Smooth muscle cell (in vitro differentiated cells): ENCODE results near the gene C1QTNF8. TPM values are rescaled to one million over a fixed set of nuclear protein-coding genes. Genes with fewer than 3 reads are reported as not detected.

Source experiments
- DNase-seq: peaks from one replicate; lab custom pipeline; 2025; ENCODE audit not compliant: unreplicated experiment; lab: John Stamatoyannopoulos, UW
- H2AFZ ChIP-seq: fragments of 200-600 bp; sonication (generic); 2 replicates; pipeline ENCODE4 v1.6.0; 2016; ENCODE audit warnings: antibody characterized with exemption, low read depth, mild to moderate bottlenecking
- H3F3A ChIP-seq: fragments of 200-600 bp; sonication (generic); 2 replicates; pipeline ENCODE4 v1.6.0; 2017; ENCODE audit warnings: antibody characterized with exemption, low read depth
- H3K27ac ChIP-seq: fragments of 200-600 bp; sonication (generic); 2 replicates; pipeline ENCODE4 v1.5.1; 2016; ENCODE audit warnings: low read depth, mild to moderate bottlenecking
- H3K27me3 ChIP-seq: fragments of 200-600 bp; sonication (generic); 2 replicates; pipeline ENCODE4 v1.6.1; 2016; ENCODE audit warnings: low read depth, mild to moderate bottlenecking
- H3K36me3 ChIP-seq: fragments of 200-600 bp; sonication (generic); 2 replicates; pipeline ENCODE4 v1.5.1; 2016; ENCODE audit warnings: low read depth
- H3K4me1 ChIP-seq: fragments of 200-600 bp; sonication (generic); 2 replicates; pipeline ENCODE4 v1.5.1; 2016; ENCODE audit warnings: low read depth
- H3K4me2 ChIP-seq: fragments of 200-600 bp; sonication (generic); 2 replicates; pipeline ENCODE4 v1.6.0; 2016; ENCODE audit warnings: mild to moderate bottlenecking
- H3K4me3 ChIP-seq: fragments of 200-600 bp; sonication (generic); 2 replicates; pipeline ENCODE4 v1.5.1; 2016; ENCODE audit warnings: mild to moderate bottlenecking
- H3K79me2 ChIP-seq: fragments of 200-600 bp; sonication (generic); 2 replicates; pipeline ENCODE4 v1.6.0; 2016; ENCODE audit warnings: low read depth, mild to moderate bottlenecking
- H3K9ac ChIP-seq: fragments of 200-600 bp; sonication (generic); 2 replicates; pipeline ENCODE4 v1.6.0; 2016; ENCODE audit warnings: low read depth
- H3K9me3 ChIP-seq: fragments of 200-600 bp; sonication (generic); replicated peaks from 2 replicates; pipeline ENCODE4 v1.5.1; 2016; ENCODE audit warnings: low read depth
- H4K20me1 ChIP-seq: fragments of 200-600 bp; sonication (generic); 2 replicates; pipeline ENCODE4 v1.6.0; 2016; ENCODE audit warnings: low read depth
- CTCF ChIP-seq: fragments of 200-600 bp; sonication (generic); IDR thresholded peaks from 2 replicates; pipeline ENCODE4 v1.5.1; 2017; ENCODE audit warnings: borderline replicate concordance, mild to moderate bottlenecking, antibody characterized with exemption; ENCODE audit not compliant: insufficient read depth, poor library complexity, severe bottlenecking
- WGBS: methylation state at CpG from one replicate; pipeline ENCODE4 v1.1.7; 2016; ENCODE audit warnings: low lambda C conversion rate; 5-methylcytosine and 5-hydroxymethylcytosine counted together
- polyA plus RNA-seq: library from polyadenylated mRNA; unstranded; fragments of >200 nt; fragmentation: Nextera tagmentation; extraction: Ambion mirVana; gene quantifications from 2 replicates; pipeline ENCODE4 v1.2.1, GENCODE V29; 2016
- total RNA-seq: library from RNA; depleted of rRNA; stranded (reverse); fragments of >200 nt; gene quantifications from 2 replicates; pipeline ENCODE4 v1.2.3, GENCODE V29; 2014

The C1QTNF8 gene
- total and polyA plus RNA-seq, 2 experiments from 2014 or later, result not detected

GRCh38 chr16:1140582-1141162 is 44.6 kb upstream of the C1QTNF8 start:
- no peaks in the 10 kb centered on the region for H3K79me2 ChIP-seq
- H3K9me3 ChIP-seq, result no peaks in the 10 kb centered on the region
- H3K36me3 ChIP-seq, result no peaks in the 10 kb centered on the region
- peaks cover 7% of the 10 kb centered on the region for H3K4me1 ChIP-seq
- H3K9ac ChIP-seq, result no peak overlapping the region
- no peak overlapping the region for H3K4me3 ChIP-seq
- no peak overlapping the region for H2AFZ ChIP-seq
- no peak overlapping the region for H3K4me2 ChIP-seq
- DNase-seq, result no peak
- H3K27me3 ChIP-seq, result no peaks in the 10 kb centered on the region
- 96% methylated on average over 23 of the region's 23 CpGs for WGBS
- no peak for TF ChIP-seq CTCF
- H3K27ac ChIP-seq, result no peak overlapping the region
- H3F3A ChIP-seq, result no peaks in the 10 kb centered on the region
- no peaks in the 10 kb centered on the region for H4K20me1 ChIP-seq

DNA sequence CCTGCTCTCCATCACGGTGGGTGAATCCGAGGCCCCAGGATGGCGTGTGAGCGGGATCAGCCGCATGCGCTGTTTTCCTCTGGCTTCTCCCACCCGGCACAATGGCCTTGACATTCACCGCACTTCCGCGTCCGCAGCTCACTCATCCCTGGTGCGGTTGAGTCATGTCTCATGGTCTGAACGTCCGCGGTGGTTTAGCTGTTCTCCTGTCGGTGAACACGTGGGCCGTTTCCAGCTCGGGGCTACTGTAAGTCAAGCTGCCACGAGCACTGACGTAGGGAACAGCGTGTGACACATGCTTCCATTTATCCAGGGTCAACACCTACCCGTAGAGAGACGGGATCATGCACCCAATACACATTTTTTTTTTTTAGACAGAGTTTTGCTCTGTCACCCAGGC is 41.6 kb upstream of the C1QTNF8 start:
- TF ChIP-seq CTCF, result no peak
- H2AFZ ChIP-seq, result no peak overlapping the region
- H3K27ac ChIP-seq, result no peak overlapping the region
- H4K20me1 ChIP-seq, result no peaks in the 10 kb centered on the region
- no peaks in the 10 kb centered on the region for H3K27me3 ChIP-seq
- H3K9me3 ChIP-seq, result no peaks in the 10 kb centered on the region
- no peaks in the 10 kb centered on the region for H3F3A ChIP-seq
- H3K4me2 ChIP-seq, result no peak overlapping the region
- 90% methylated on average over 24 of the region's 24 CpGs for WGBS
- no peak overlapping the region for H3K9ac ChIP-seq
- DNase-seq, result no peak
- H3K4me3 ChIP-seq, result no peak overlapping the region
- no peaks in the 10 kb centered on the region for H3K36me3 ChIP-seq
- H3K4me1 ChIP-seq, result no peaks in the 10 kb centered on the region
- H3K79me2 ChIP-seq, result no peaks in the 10 kb centered on the region

DNA sequence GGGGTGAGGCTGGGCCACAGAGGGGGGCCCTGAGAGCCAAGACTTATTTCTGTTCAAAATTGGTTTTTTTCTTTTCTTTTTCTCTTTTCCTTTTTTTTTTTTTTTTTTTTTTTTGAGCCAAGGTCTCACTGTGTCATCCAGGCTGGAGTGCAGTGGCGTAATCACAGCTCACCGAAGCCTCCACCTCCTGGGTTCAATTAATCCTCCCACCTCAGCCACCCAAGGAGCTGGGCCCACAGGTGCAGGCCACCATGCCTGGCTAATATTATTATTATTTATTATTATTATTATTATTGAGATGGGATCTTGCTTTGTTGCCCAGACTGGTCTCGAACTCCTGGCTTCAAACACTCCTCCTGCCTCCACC is 39.4 kb upstream of the C1QTNF8 start:
- no peak overlapping the region for H3K4me3 ChIP-seq
- 91% methylated on average over 3 of the region's 3 CpGs for WGBS
- no peak for DNase-seq
- H3K9ac ChIP-seq, result no peak overlapping the region
- no peak for TF ChIP-seq CTCF
- no peaks in the 10 kb centered on the region for H4K20me1 ChIP-seq
- no peaks in the 10 kb centered on the region for H3K36me3 ChIP-seq
- no peaks in the 10 kb centered on the region for H3F3A ChIP-seq
- H3K4me2 ChIP-seq, result no peak overlapping the region
- no peak overlapping the region for H3K27ac ChIP-seq
- H3K4me1 ChIP-seq, result no peaks in the 10 kb centered on the region
- H3K27me3 ChIP-seq, result no peaks in the 10 kb centered on the region
- no peaks in the 10 kb centered on the region for H3K9me3 ChIP-seq
- no peaks in the 10 kb centered on the region for H3K79me2 ChIP-seq
- H2AFZ ChIP-seq, result no peak overlapping the region

GRCh38 chr16:1134776-1135458 is 38.9 kb upstream of the C1QTNF8 start:
- no peak overlapping the region for H3K27ac ChIP-seq
- no peaks in the 10 kb centered on the region for H3K9me3 ChIP-seq
- DNase-seq, result no peak
- H3F3A ChIP-seq, result no peaks in the 10 kb centered on the region
- no peaks in the 10 kb centered on the region for H3K36me3 ChIP-seq
- H3K4me3 ChIP-seq, result no peak overlapping the region
- H4K20me1 ChIP-seq, result no peaks in the 10 kb centered on the region
- H3K79me2 ChIP-seq, result no peaks in the 10 kb centered on the region
- WGBS, result 83% methylated on average over 30 of the region's 30 CpGs
- no peaks in the 10 kb centered on the region for H3K4me1 ChIP-seq
- no peaks in the 10 kb centered on the region for H3K27me3 ChIP-seq
- no peak overlapping the region for H2AFZ ChIP-seq
- H3K4me2 ChIP-seq, result no peak overlapping the region
- TF ChIP-seq CTCF, result no peak
- no peak overlapping the region for H3K9ac ChIP-seq
